Measurements from ENCODE around the gene KLF3. TPM values are rescaled to one million over a fixed set of nuclear protein-coding genes. Genes with fewer than 3 reads are reported as not detected.
A peak's percentile ranks its signal among the peaks of the same experiment; 100 is the strongest.

The KLF3 gene
- total RNA-seq, 1 experiment from 2014 or later: 29.9 TPM

- no peak for DNase-seq (ENCODE audit: extremely low read depth, low read depth)
These were observed 13.9 kb upstream of the KLF3 start for GRCh38 chr4:38650133-38650532.

GRCh38 chr4:38654273-38654672 is 9.7 kb upstream of the KLF3 start:
- DNase-seq (ENCODE audit: extremely low read depth, low read depth): no peak

- DNase-seq (ENCODE audit: extremely low read depth, low read depth): no peak
These were observed 7.9 kb upstream of the KLF3 start for GRCh38 chr4:38656111-38656510.

GRCh38 chr4:38659346-38659745 is 4.7 kb upstream of the KLF3 start:
- no peak for DNase-seq (ENCODE audit: extremely low read depth, low read depth)

- no peak for DNase-seq (ENCODE audit: extremely low read depth, low read depth)
These were observed 3.2 kb upstream of the KLF3 start for GRCh38 chr4:38660838-38661237.

- no peak for DNase-seq (ENCODE audit: extremely low read depth, low read depth)
These were observed 2.6 kb upstream of the KLF3 start for GRCh38 chr4:38661371-38661770.

GRCh38 chr4:38662522-38663089 is 1.4 kb upstream of the KLF3 start:
- DNase-seq (ENCODE audit: extremely low read depth, low read depth): no peak

GRCh38 chr4:38663090-38663800 is 754 bp upstream of the KLF3 start:
- DNase-seq (ENCODE audit: extremely low read depth, low read depth): no peak

GRCh38 chr4:38664706-38665401 is 855 bp downstream of the KLF3 start:
- peak; percentile 36 for DNase-seq (ENCODE audit: extremely low read depth, low read depth)

- DNase-seq (ENCODE audit: extremely low read depth, low read depth): no peak
These were observed 1.8 kb downstream of the KLF3 start for GRCh38 chr4:38665551-38666411.

- no peak for DNase-seq (ENCODE audit: extremely low read depth, low read depth)
These were observed 2.7 kb downstream of the KLF3 start for GRCh38 chr4:38666766-38667084.

- peak; percentile 96 for DNase-seq (ENCODE audit: extremely low read depth, low read depth)
These were observed 3.3 kb downstream of the KLF3 start for GRCh38 chr4:38667085-38667893.

GRCh38 chr4:38668203-38668971 is 4.4 kb downstream of the KLF3 start:
- no peak for DNase-seq (ENCODE audit: extremely low read depth, low read depth)

- DNase-seq (ENCODE audit: extremely low read depth, low read depth): no peak
These were observed 5.2 kb downstream of the KLF3 start for GRCh38 chr4:38669208-38669607.

GRCh38 chr4:38670109-38670901 is 6.3 kb downstream of the KLF3 start:
- DNase-seq (ENCODE audit: extremely low read depth, low read depth): no peak

- no peak for DNase-seq (ENCODE audit: extremely low read depth, low read depth)
These were observed 7.1 kb downstream of the KLF3 start for GRCh38 chr4:38670939-38671591.

GRCh38 chr4:38671592-38671940 is 7.6 kb downstream of the KLF3 start:
- DNase-seq (ENCODE audit: extremely low read depth, low read depth): no peak

- DNase-seq (ENCODE audit: extremely low read depth, low read depth): no peak
These were observed 8.0 kb downstream of the KLF3 start for GRCh38 chr4:38672074-38672396.
